Heart left ventricle (tissue), 16 donors: ENCODE results near the gene UGCG. TPM values are rescaled to one million over a fixed set of nuclear protein-coding genes. Genes with fewer than 3 reads are reported as not detected.
"Not testable (repeated sequence)": the region's sequence is repeated elsewhere in the genome, so short reads cannot be mapped to it uniquely, and the experiment has no call there.

ENCODE experiments used
- ATAC-seq, 4 donors: fragments of 200-7000 bp; cut with Tn5 transposase; one replicate each; pipeline ENCODE4 v1.9.1; 2020 to 2022; ENCODE audit warnings: moderate library complexity in 4 of 4, mild to moderate bottlenecking in 3 of 4, moderate number of reproducible peaks in 1 of 4
- DNase-seq, 5 donors: peaks; one replicate each; pipeline ENCODE4 v3.0.0-alpha.2; 2020
- H3K27ac ChIP-seq, 12 donors: fragments of 200-600 bp; sonication (generic) in 4 of 12; one replicate each; pipeline versions ENCODE4 v1.5.0 to v1.8.0; 2016 to 2022; ENCODE audit warnings: mild to moderate bottlenecking in 2 of 12
- H3K27me3 ChIP-seq, 9 donors: fragments of 200-600 bp; sonication (generic) in 2 of 9; one replicate each; pipeline versions ENCODE4 v1.5.1 to v1.8.0; 2016 to 2022; ENCODE audit warnings: mild to moderate bottlenecking in 3 of 9
- H3K36me3 ChIP-seq, 9 donors: fragments of 200-600 bp; sonication (generic) in 2 of 9; one replicate each; pipeline versions ENCODE4 v1.5.0 to v1.8.0; 2018 to 2022; ENCODE audit warnings: mild to moderate bottlenecking in 2 of 9
- H3K4me1 ChIP-seq, 12 donors: fragments of 200-600 bp; sonication (generic) in 4 of 12; one replicate each; pipeline versions ENCODE4 v1.5.0 to v1.8.0; 2016 to 2022; ENCODE audit warnings: mild to moderate bottlenecking in 3 of 12
- H3K4me3 ChIP-seq, 12 donors: fragments of 200-600 bp; sonication (generic) in 4 of 12; one replicate each; pipeline versions ENCODE4 v1.5.0 to v1.8.0; 2017 to 2022; ENCODE audit warnings: mild to moderate bottlenecking in 9 of 12, moderate library complexity in 4 of 12
- H3K9me3 ChIP-seq, 12 donors: fragments of 200-600 bp; sonication (generic) in 4 of 12; one replicate each; pipeline versions ENCODE4 v1.5.0 to v1.8.0; 2016 to 2022; ENCODE audit warnings: mild to moderate bottlenecking in 1 of 12
- CTCF ChIP-seq, 12 donors: fragments of 200-600 bp; sonication (generic) in 4 of 12; IDR thresholded peaks; one replicate each; pipeline versions ENCODE4 v1.5.0 to v1.8.0; 2018 to 2022; ENCODE audit warnings: antibody characterized with exemption in 12 of 12, mild to moderate bottlenecking in 5 of 12
- POLR2A ChIP-seq, 2 donors: fragments of 450-650 bp; IDR thresholded peaks; one replicate each; pipeline ENCODE4 v1.6.1; 2017; ENCODE audit warnings: antibody characterized with exemption in 2 of 2, mild to moderate bottlenecking in 2 of 2, moderate library complexity in 2 of 2
- WGBS, 4 donors: extraction: QIAGEN DNeasy Blood & Tissue Kit in 2 of 4; methylation state at CpG; one replicate each; pipeline versions ENCODE4 v1.1.5 to v1.1.7; 2013 to 2018; 5-methylcytosine and 5-hydroxymethylcytosine counted together
- intact Hi-C, 10 donors: fragments of 100-400 bp; cut with DNase I; formaldehyde crosslinking; loops; one replicate each; pipeline versions ENCODE4 v1.11.1 to v1.14.2; 2022
- polyA plus RNA-seq, 2 donors: library from polyadenylated mRNA; stranded (reverse); fragments of 200-250 nt; gene quantifications; one replicate each; pipeline ENCODE4 v1.2.3, GENCODE V29; 2013
- total RNA-seq, 9 donors: library from RNA; depleted of rRNA in 2 of 9; stranded (reverse); fragments of >200 nt in 2 of 9; fragmentation: NEBNext Ultra II Directional in 3 of 9; extraction: Animal tissue kit (Norgen Biotek cat#: 25700) in 3 of 9; gene quantifications; one replicate each; pipeline versions ENCODE4 v1.1.0 to v1.2.4, GENCODE V29; 2016 to 2023
- donor health status: ischemic (EF 13 %, LVEDD 7.1; RV severe dilation, severe dysfunction).
- donor health status: healthy with polysubstance abuse.
- donor health status: DM: no; HTN: yes; CAD: no.
- donor health status: DM: no; HTN: no; CAD: no.
- donor health status: ischemic (EF 25% LVEDD 6.9; RV normal size, moderate dysfunction).
- donor health status: ischemic (EF 25% LVEDD 5.7; RV mildly dilated, moderate dysfunction).
- donor health status: healthy.
- donor health status: DM: yes; HTN: yes; CAD: no.
- donor health status: ischemic (EF 35%, LVEDD 5.7; RV mildly dilated, moderate dysfunction).
- donor health status: nonischemic (EF 11% LVEDD 7.7; RV severe dilation, severe dysfunction).
- donor health status: DM: yes; HTN: yes; CAD: no.
- donor health status: PGD.
- donor health status: ischemic (EF 29% LVEDD 5.4; RV normal size, mild dysfunction).
- donor health status: nonischemic (EF 23%, LVEDD 6.1; RV moderate dilation, normal function).

The UGCG gene
- total and polyA plus RNA-seq, 11 donors = 10.0 to 52.0 (median 17.5) TPM

- Histone ChIP-seq H3K4me3 (no peak overlapping the region), H3K27me3 (no peaks in the 10 kb centered on the region), H3K4me1 (peaks cover 0 to 8% (median 0%) of the 10 kb centered on the region in 12 donors), H3K27ac (no peak overlapping the region), H3K9me3 (no peaks in the 10 kb centered on the region), H3K36me3 (no peaks in the 10 kb centered on the region)
- DNase-seq (no peak), ATAC-seq (no peak)
- WGBS, 4 donors = 96 to 99% (median 97%) methylated on average over 2 of the region's 2 CpGs
- TF ChIP-seq POLR2A (IDR thresholded peaks at IDR 0.05) (no peak), CTCF (IDR thresholded peaks at IDR 0.05) (no peak)
- intact Hi-C loops = loop anchor here in 7 of 10 donors (10.0 kb wide), 6 partner anchors 64 to 484 kb away; partner anchors contain the start of gene PTBP3 (in 3 of the 7)
Measured at GRCh38 chr9:111890334-111890733, 6.3 kb upstream of the UGCG start.

- H3K4me3 ChIP-seq, H3K27ac ChIP-seq, DNase-seq, H3K27me3 ChIP-seq, ATAC-seq, H3K9me3 ChIP-seq, H3K36me3 ChIP-seq: not testable (repeated sequence)
- peaks cover 0 to 13% (median 3%) of the 10 kb centered on the region in 12 donors for H3K4me1 ChIP-seq
- 93 to 100% (median 95%) methylated on average over 3 of the region's 3 CpGs for WGBS, 4 donors
- intact Hi-C loops = loop anchor here in 7 of 10 donors (10.0 kb wide), 6 partner anchors 64 to 484 kb away; partner anchors contain the start of gene PTBP3 (in 3 of the 7)
Measured at GRCh38 chr9:111890867-111891266, 5.7 kb upstream of the UGCG start.

- 84 to 92% (median 87%) methylated on average over 11 of the region's 11 CpGs for WGBS, 4 donors
- Histone ChIP-seq H3K36me3 (no peaks in the 10 kb centered on the region), H3K27me3 (no peaks in the 10 kb centered on the region), H3K9me3 (no peaks in the 10 kb centered on the region), H3K4me3 (no peak overlapping the region), H3K4me1 (peaks cover 0 to 15% (median 5%) of the 10 kb centered on the region in 12 donors), H3K27ac (no peak overlapping the region)
- DNase-seq (no peak), ATAC-seq (no peak)
- intact Hi-C loops = loop anchor here in 7 of 10 donors (10.0 kb wide), 6 partner anchors 63 to 483 kb away; partner anchors contain the start of gene PTBP3 (in 3 of the 7)
- TF ChIP-seq POLR2A (IDR thresholded peaks at IDR 0.05) = no peak
- no peak for TF ChIP-seq CTCF (IDR thresholded peaks at IDR 0.05)
Measured at GRCh38 chr9:111891910-111892499, 4.6 kb upstream of the UGCG start.

GRCh38 chr9:111896942-111897600 is 457 bp downstream of the UGCG start:
- H3K4me1 ChIP-seq = peaks cover 10 to 53% (median 35%) of the 10 kb centered on the region in 12 donors
- intact Hi-C loops = loop anchor here in 9 of 10 donors (2.0 to 10.0 kb wide), 13 partner anchors 58 to 478 kb away; partner anchors contain the start of genes PTBP3 (in 6 of the 9) and PTGR1 (in 1 of the 9)

More at GRCh38 chr9:111896942-111897600, 457 bp downstream of the UGCG start:
- Histone ChIP-seq H3K27ac (peak overlapping the region; percentile 80 to 97 (median 94)), H3K9me3 (no peaks in the 10 kb centered on the region), H3K27me3 (no peaks in the 10 kb centered on the region), H3K36me3 (peaks cover 0 to 4% (median 0%) of the 10 kb centered on the region in 9 donors), H3K4me3 (peak overlapping the region; percentile 82 to 99 (median 92))
- WGBS, 4 donors = 0 to 1% (median 0%) methylated on average over 15 to 68 of the region's 68 CpGs
- TF ChIP-seq POLR2A (IDR thresholded peaks at IDR 0.05) (no peak), CTCF (IDR thresholded peaks at IDR 0.05) (peak in 7 of 12 donors; percentile 13 to 48 (median 26))
- ATAC-seq (peak; percentile 36 to 84 (median 70)), DNase-seq (peak in 4 of 5 donors; percentile 78 to 82 (median 81))
